RWPE2 (cell line): Measurements from ENCODE around the gene LSR.

Source experiments
- ATAC-seq: fragments of 200-7000 bp; cut with Tn5 transposase; 3 replicates; pipeline ENCODE4 v1.9.1; 2021; ENCODE audit warnings: low read depth
- DNase-seq: peaks from one replicate; pipeline ENCODE4 v3.0.0-alpha.2; 2020; ENCODE audit warnings: low spot score
- H3K27ac ChIP-seq: fragments of 450-650 bp; 2 replicates; pipeline ENCODE4 v1.5.1; 2017; ENCODE audit warnings: mild to moderate bottlenecking; ENCODE audit not compliant: poor library complexity, severe bottlenecking
- H3K27me3 ChIP-seq: fragments of 250-450 bp; sonication (Bioruptor Pico); 2 replicates; pipeline ENCODE4 v1.5.1; 2021; ENCODE audit warnings: mild to moderate bottlenecking, moderate library complexity; ENCODE audit not compliant: insufficient read depth, poor library complexity, severe bottlenecking
- H3K36me3 ChIP-seq: fragments of 250-450 bp; sonication (Bioruptor Pico); 2 replicates; pipeline ENCODE4 v1.5.1; 2020; ENCODE audit warnings: low read depth, mild to moderate bottlenecking, moderate library complexity
- H3K4me1 ChIP-seq: fragments of 250-450 bp; sonication (Bioruptor Pico); 2 replicates; pipeline ENCODE4 v1.5.1; 2021; ENCODE audit warnings: mild to moderate bottlenecking, moderate library complexity; ENCODE audit not compliant: insufficient read depth, poor library complexity, severe bottlenecking
- H3K4me3 ChIP-seq: fragments of 250-450 bp; sonication (Bioruptor Pico); 2 replicates; pipeline ENCODE4 v1.5.1; 2021; ENCODE audit warnings: mild to moderate bottlenecking, moderate library complexity; ENCODE audit not compliant: severe bottlenecking
- H3K9me3 ChIP-seq: fragments of 250-450 bp; sonication (Bioruptor Pico); 2 replicates; pipeline ENCODE4 v1.5.1; 2021; ENCODE audit warnings: mild to moderate bottlenecking, moderate library complexity; ENCODE audit not compliant: severe bottlenecking
- TF ChIP-seq, protein P1 (sequence below): fragments of 450-650 bp; IDR thresholded peaks from one replicate; pipeline ENCODE4 v1.5.1; 2017; ENCODE audit warnings: mild to moderate bottlenecking, moderate library complexity; ENCODE audit not compliant: poor library complexity, severe bottlenecking

LSR gene

DNA sequence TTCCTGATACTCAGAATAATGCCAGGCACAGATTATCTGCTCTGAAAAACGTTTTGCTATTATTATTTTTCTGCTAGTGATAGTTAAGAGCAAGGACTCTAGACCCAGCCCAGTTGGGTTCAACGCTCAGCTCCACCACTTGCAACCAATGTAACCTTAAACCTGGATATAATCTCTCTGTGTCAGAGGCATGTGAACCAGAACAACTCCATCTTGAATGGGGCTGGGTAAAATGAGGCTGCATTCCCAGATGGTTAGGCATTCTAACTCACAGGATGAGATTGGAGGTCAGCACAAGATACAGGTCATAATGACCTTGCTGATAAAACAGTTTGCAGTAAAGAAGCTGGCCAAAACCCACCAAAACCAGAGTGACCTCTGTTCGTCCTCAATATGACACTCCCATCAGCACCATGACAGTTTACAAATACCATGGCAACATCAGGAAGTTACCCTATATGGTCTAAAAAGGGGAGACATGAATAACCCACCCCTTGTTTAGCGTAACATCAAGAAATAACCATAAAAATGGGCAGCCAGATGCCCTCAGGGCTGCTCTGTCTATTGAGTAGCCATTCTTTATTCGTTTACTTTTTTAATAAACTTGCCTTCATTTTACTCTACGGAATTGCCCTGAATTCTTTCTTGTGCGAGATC is 33.9 kb upstream of the LSR start:
- DNase-seq (no peak), ATAC-seq (no peak)
- no peak overlapping the region for H3K4me3 ChIP-seq
- H3K27me3 ChIP-seq, result peaks cover 5% of the 10 kb centered on the region
- peaks cover 12% of the 10 kb centered on the region for H3K4me1 ChIP-seq
- H3K27ac ChIP-seq, result no peak overlapping the region
- no peaks in the 10 kb centered on the region for H3K9me3 ChIP-seq
- TF ChIP-seq, protein P1, sequence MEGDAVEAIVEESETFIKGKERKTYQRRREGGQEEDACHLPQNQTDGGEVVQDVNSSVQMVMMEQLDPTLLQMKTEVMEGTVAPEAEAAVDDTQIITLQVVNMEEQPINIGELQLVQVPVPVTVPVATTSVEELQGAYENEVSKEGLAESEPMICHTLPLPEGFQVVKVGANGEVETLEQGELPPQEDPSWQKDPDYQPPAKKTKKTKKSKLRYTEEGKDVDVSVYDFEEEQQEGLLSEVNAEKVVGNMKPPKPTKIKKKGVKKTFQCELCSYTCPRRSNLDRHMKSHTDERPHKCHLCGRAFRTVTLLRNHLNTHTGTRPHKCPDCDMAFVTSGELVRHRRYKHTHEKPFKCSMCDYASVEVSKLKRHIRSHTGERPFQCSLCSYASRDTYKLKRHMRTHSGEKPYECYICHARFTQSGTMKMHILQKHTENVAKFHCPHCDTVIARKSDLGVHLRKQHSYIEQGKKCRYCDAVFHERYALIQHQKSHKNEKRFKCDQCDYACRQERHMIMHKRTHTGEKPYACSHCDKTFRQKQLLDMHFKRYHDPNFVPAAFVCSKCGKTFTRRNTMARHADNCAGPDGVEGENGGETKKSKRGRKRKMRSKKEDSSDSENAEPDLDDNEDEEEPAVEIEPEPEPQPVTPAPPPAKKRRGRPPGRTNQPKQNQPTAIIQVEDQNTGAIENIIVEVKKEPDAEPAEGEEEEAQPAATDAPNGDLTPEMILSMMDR, result no peak
- no peaks in the 10 kb centered on the region for H3K36me3 ChIP-seq

GRCh38 chr19:35216016-35216832 is 32.6 kb upstream of the LSR start:
- no peaks in the 10 kb centered on the region for H3K36me3 ChIP-seq
- ATAC-seq (no peak), DNase-seq (no peak)
- peaks cover 12% of the 10 kb centered on the region for H3K4me1 ChIP-seq
- TF ChIP-seq, protein P1, result no peak
- H3K4me3 ChIP-seq, result no peak overlapping the region
- H3K27ac ChIP-seq, result no peak overlapping the region
- no peaks in the 10 kb centered on the region for H3K9me3 ChIP-seq
- peaks cover 5% of the 10 kb centered on the region for H3K27me3 ChIP-seq

DNA sequence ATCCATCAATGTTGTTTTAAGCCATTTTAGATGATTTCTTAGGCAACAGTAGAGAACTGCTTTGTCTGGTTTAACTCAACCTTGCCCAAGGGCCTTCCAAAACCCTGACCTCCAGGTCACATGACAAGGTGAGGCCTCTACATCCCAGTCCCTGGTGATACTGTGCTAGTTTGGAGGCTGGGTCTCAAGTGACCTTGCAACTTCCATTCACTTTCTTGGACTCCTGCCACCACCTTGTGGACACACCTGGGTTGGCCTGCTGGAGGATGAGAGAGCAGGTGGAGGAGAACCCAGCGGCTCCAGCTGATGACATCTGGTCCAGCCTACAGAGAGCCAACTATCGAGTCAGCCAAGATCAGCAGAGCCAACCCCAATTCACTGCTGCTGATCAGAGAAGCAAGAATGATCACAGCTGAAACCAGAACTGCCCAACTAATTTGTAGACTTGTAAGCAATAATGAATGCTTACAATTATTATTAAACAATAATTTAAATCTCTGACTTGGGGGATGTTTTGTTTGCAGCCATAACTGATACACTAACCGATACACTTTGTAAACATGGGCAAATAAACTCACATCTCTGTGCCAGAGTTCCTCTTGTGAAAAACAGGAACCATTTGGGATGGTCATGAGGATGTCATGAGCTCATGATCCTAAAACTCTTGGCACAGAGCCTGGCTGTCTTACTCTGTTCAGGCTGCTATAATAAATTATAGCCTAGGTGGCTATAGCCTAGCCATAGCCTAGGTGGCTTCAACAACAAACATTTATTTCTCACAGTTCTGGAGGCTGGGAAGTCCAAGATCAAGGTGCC is 31.8 kb upstream of the LSR start:
- Histone ChIP-seq H3K27me3 (peaks cover 5% of the 10 kb centered on the region), H3K4me1 (peaks cover 12% of the 10 kb centered on the region), H3K27ac (no peak overlapping the region), H3K9me3 (no peaks in the 10 kb centered on the region), H3K36me3 (no peaks in the 10 kb centered on the region), H3K4me3 (no peak overlapping the region)
- ATAC-seq (no peak), DNase-seq (no peak)
- TF ChIP-seq, protein P1, result peak; percentile 6

DNA sequence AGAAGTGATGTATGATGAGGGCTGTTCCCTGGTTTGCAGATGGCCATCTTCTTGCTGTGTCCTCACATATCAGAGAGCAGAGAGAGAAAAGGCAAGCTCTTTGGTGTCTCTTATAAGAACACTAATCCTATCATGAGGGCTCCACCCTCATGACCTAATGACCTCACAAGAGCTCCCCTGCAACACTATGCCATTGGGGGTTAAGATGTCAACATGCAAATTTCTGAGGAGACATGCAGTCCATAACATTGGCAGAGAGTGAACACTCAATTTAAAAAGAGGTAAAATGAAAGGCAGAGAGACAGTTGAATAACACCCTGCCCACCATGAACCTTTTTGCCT is 31.2 kb upstream of the LSR start:
- no peak for ATAC-seq
- Histone ChIP-seq H3K36me3 (no peaks in the 10 kb centered on the region), H3K27me3 (peaks cover under 1% of the 10 kb centered on the region), H3K9me3 (no peaks in the 10 kb centered on the region), H3K27ac (no peak overlapping the region), H3K4me1 (peaks cover 12% of the 10 kb centered on the region), H3K4me3 (no peak overlapping the region)
- no peak for DNase-seq
- TF ChIP-seq, protein P1, result no peak
